GM12873 (cell line): ENCODE measurements around the gene FBN3.

ENCODE experiments used
- CTCF ChIP-seq: IDR thresholded peaks from 2 replicates; pipeline ENCODE4 v1.5.1; 2012; ENCODE audit warnings: low read depth, mild to moderate bottlenecking, moderate library complexity, low read length, control low read depth; ENCODE audit not compliant: insufficient read depth; ENCODE audit errors: missing control alignments

FBN3 gene

DNA sequence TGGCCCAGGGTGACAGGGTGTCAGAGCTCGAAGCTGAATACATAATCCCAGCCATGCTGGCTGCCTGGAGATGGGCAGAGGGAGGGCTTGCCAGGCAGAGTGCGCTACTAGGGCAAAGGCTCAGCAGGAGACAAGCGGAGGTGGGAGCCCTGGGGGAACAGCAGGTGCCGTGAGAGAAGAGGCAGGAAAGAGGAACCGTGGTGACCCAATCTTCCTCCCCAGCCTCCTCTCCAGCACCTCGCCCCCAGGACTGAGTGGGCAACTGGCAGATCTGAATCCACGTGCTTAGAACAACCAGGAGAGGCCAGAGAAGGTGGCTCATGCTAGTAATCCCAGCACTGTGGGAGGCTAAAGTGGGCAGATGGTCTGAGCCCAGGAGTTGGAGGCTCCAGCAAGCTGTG, 107.9 kb downstream of the FBN3 start:
- TF ChIP-seq CTCF, result no peak

- TF ChIP-seq CTCF, result no peak
Measured at GRCh38 chr19:8039231-8039630, 110.2 kb downstream of the FBN3 start.

- no peak for TF ChIP-seq CTCF
Measured at GRCh38 chr19:8038815-8039214, 110.6 kb downstream of the FBN3 start.

GRCh38 chr19:8036434-8037099, 112.8 kb downstream of the FBN3 start:
- TF ChIP-seq CTCF, result no peak

DNA sequence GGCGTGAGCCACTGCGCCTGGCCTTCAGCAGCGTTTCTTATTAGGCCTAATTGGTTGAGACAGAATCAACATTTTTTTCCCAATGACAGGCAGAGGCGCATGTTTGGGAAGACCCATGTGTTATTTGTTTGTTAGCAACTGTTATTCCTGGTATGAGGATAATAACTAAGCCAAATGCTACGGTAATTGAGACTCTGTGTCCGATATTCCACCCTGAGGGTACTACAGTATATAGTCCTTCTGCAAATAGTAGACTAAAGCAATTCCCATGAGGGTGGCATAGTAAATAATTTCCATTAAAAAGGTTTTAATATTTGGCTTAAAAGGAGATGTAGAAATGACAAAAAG, 115.2 kb downstream of the FBN3 start:
- no peak for TF ChIP-seq CTCF

DNA sequence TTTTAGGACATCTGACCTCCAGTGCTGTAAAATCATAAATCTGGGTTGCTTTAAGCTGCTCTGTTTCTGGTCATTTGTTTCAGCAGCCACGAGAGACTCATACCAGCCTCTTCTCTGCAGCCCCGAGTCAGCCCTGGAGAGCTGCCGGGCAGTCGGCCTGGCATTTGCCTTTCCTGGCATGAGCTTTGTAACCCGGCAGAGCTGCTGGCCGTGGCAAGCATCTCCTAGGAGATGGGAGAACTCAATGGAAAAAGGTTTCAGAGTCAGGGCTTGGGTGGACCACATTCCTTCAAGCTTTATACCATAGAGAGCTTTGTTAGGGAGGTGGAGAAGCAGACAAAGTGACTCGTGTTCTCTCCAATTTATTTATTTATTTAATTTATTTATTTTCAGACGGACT, 118.4 kb downstream of the FBN3 start:
- no peak for TF ChIP-seq CTCF

- no peak for TF ChIP-seq CTCF
Measured at GRCh38 chr19:8028951-8029491, 120.4 kb downstream of the FBN3 start.
